Panc1 (cell line): ENCODE data around the gene TNIK. TPM values are rescaled to one million over a fixed set of nuclear protein-coding genes. Genes with fewer than 3 reads are reported as not detected.

ENCODE experiments used
- ATAC-seq: fragments of 200-7000 bp; cut with Tn5 transposase; 2 replicates; pipeline ENCODE4 v1.9.1; 2020; ENCODE audit warnings: mild to moderate bottlenecking, moderate library complexity
- Bru-seq: library from RNA; stranded (reverse); fragments of 400-500 nt; gene quantifications from one replicate; lab custom pipeline; 2021; lab: Mats Ljungman, UMichigan
- BruChase-seq, 2 experiments: library from RNA; stranded (reverse); fragments of 400-500 nt; gene quantifications; one replicate each; lab custom pipeline; 2021; lab: Mats Ljungman, UMichigan
- BruUV-seq: library from RNA; stranded (reverse); fragments of 400-500 nt; replicated peaks from 2 replicates; lab custom pipeline; 2021; lab: Mats Ljungman, UMichigan
- CTCF ChIA-PET: fragments of 300-600 bp; sonication (Branson Sonifier 250); formaldehyde crosslinking; loops from one replicate; lab custom pipeline; 2022; ENCODE audit warnings: antibody characterized with exemption; lab: Charles Lee
- POLR2A ChIA-PET: fragments of 300-600 bp; sonication (Branson Sonifier 250); formaldehyde crosslinking; loops from one replicate; lab custom pipeline; 2022; ENCODE audit warnings: antibody characterized with exemption; lab: Charles Lee
- DNase-seq: peaks from one replicate; pipeline ENCODE4 v3.0.0-alpha.2; 2010; ENCODE audit warnings: low read depth, low spot score
- H3K27ac ChIP-seq: 2 replicates; pipeline ENCODE4 v1.5.1; 2011; ENCODE audit warnings: mild to moderate bottlenecking, low read length, inconsistent platforms
- H3K27me3 ChIP-seq: fragments of 200-500 bp; sonication (Bioruptor generic); 2 replicates; pipeline ENCODE4 v1.6.0; 2014; ENCODE audit warnings: low read length, inconsistent platforms; ENCODE audit not compliant: control insufficient read depth, insufficient read depth
- H3K36me3 ChIP-seq: fragments of 200-500 bp; sonication (Bioruptor generic); 2 replicates; pipeline ENCODE4 v1.5.1; 2014; ENCODE audit warnings: inconsistent platforms, mild to moderate bottlenecking, low read length, moderate library complexity; ENCODE audit not compliant: control insufficient read depth, insufficient read depth
- H3K4me1 ChIP-seq: 2 replicates; pipeline ENCODE4 v1.5.1; 2011; ENCODE audit warnings: inconsistent platforms, mild to moderate bottlenecking, low read length, moderate library complexity; ENCODE audit not compliant: control insufficient read depth, insufficient read depth
- H3K4me3 ChIP-seq, 2 experiments: 2 replicates each; pipeline ENCODE4 v1.5.1; 2011 to 2012; ENCODE audit warnings: low read depth in 2 of 2, low read length in 2 of 2, mild to moderate bottlenecking in 2 of 2, inconsistent platforms in 1 of 2, moderate library complexity in 1 of 2
- H3K9me3 ChIP-seq: fragments of 200-500 bp; sonication (Bioruptor generic); 2 replicates; pipeline ENCODE4 v1.5.1; 2014; ENCODE audit warnings: low read depth, mild to moderate bottlenecking, inconsistent platforms, low read length, moderate library complexity; ENCODE audit not compliant: control insufficient read depth, insufficient read depth
- POLR2AphosphoS5 ChIP-seq: IDR thresholded peaks from 2 replicates; pipeline ENCODE4 v1.6.1; 2012; ENCODE audit warnings: mild to moderate bottlenecking, low read depth, low read length, moderate library complexity
- SIN3A ChIP-seq: IDR thresholded peaks from 2 replicates; pipeline ENCODE4 v1.6.1; 2012; ENCODE audit warnings: low read depth, mild to moderate bottlenecking, low read length, moderate library complexity, borderline replicate concordance; ENCODE audit not compliant: insufficient read depth
- TCF7L2 ChIP-seq: IDR thresholded peaks from 2 replicates; pipeline ENCODE4 v1.6.1; 2011; ENCODE audit warnings: mild to moderate bottlenecking, low read depth, low read length, inconsistent platforms
- in situ Hi-C: cut with HindIII; loops from 2 replicates; pipeline ENCODE4 v1.10.0; 2016; ENCODE audit warnings: low sequenced_read_pairs, low pct_unique_long_range_greater_than_20kb
- intact Hi-C: fragments of 100-400 bp; cut with micrococcal nuclease; formaldehyde crosslinking; loops from one replicate; pipeline ENCODE4 v1.10.0; 2022; ENCODE audit not compliant: unreplicated experiment
- long read RNA-seq: library from polyadenylated mRNA; unstranded; transcript quantifications from one replicate; pipeline ENCODE4 v2.0.0, GENCODE V29; 2021; ENCODE audit not compliant: unreplicated experiment
- polyA plus RNA-seq: library from polyadenylated mRNA; unstranded; fragments of >200 nt; gene quantifications from one replicate; pipeline ENCODE4 v1.2.1, GENCODE V29; 2012; ENCODE audit warnings: missing spikeins; ENCODE audit not compliant: insufficient read length
- total RNA-seq: library from RNA; stranded (reverse); gene quantifications from one replicate; pipeline ENCODE4 v1.2.1, GENCODE V29; 2021; ENCODE audit not compliant: unreplicated experiment
- TF ChIP-seq, protein P1 (sequence below), 2 experiments: IDR thresholded peaks; 2 replicates each; pipeline ENCODE4 v1.6.1; 2011 to 2012; ENCODE audit warnings: low read depth in 2 of 2, control low read depth in 1 of 2, low read length in 1 of 2, mild to moderate bottlenecking in 1 of 2, moderate library complexity in 1 of 2; ENCODE audit not compliant: insufficient read depth in 1 of 2
- TF ChIP-seq, protein P2 (sequence below): fragments of 450-650 bp; IDR thresholded peaks from 2 replicates; pipeline ENCODE4 v1.5.1; 2017; ENCODE audit warnings: mild to moderate bottlenecking

TNIK gene
- total RNA-seq (1.9 TPM), Bru-seq, nascent RNA (percentile 36 among the genes with signal in this experiment), BruChase-seq, experiment 1, labeled RNA remaining after a 2-hour chase (percentile 29 among the genes with signal in this experiment), BruChase-seq, experiment 2, labeled RNA remaining after a 6-hour chase (percentile 30 among the genes with signal in this experiment)
- 0.94 TPM for polyA plus RNA-seq
- long read RNA-seq = 0 reads

DNA sequence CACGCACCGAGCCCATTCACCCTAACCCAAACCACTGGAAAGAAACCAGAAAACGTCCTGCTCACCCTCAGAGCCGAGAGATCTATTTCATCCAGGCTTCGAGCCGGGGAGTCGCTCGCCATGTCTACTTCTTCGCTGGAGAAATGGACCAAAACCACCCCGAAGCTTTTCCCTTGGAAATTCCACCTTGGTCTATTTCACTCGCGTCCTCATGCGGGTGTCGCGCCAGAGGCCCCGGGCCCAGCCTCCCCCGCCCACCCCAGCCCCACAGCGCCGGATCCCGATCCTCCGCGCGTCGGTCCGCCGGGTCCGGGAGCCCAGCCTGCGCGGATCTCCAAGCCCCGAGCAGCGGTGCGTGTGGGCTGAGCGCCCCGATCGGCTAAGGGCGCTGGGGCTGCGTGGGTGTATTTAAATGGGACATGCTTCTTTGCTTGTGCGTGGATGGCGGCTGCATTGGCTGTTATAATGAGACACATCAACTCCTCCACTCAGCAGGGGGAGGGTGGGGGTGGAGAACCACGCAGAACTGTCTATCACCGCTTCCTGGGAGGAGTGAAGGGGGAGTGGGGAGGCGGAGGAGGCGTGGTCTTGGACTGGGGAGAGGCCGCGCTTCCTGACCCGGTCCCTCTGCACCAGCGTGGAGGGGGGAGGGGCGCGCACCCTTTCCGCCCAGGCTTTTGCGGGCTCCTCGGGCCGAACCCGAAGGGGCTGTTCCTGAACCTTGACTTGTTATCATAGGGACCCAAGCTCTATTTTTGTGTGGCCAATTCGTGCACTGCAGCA lies at the start of gene TNIK:
Gene TNIK (minus strand): TSS at position 464 of the 783 bp plus-strand sequence. CDS start 342 bp downstream, at position 122.
- in situ Hi-C loops = no loop called here
- ChIA-PET CTCF (interaction anchor here (0.7 kb wide), 3 partner anchors 28 to 110 kb away, joined by 3 to 10 read pairs (median 4); no protein-coding TSS in a partner anchor), POLR2A (interaction anchor here (0.6 kb wide), 1 partner anchor 31 kb away, joined by 3 read pairs; no protein-coding TSS in a partner anchor)
- Histone ChIP-seq H3K9me3 (no peaks in the 10 kb centered on the region), H3K4me3 (peak within 1 kb of the TSS; percentile 59 to 84), H3K36me3 (peaks cover 6% of the 10 kb centered on the region; the same call in 1 of the 2 replicates), H3K4me1 (peaks cover 17% of the 10 kb centered on the region), H3K27ac (peak within 1 kb of the TSS; percentile 35), H3K27me3 (peaks cover 30% of the 10 kb centered on the region)
- peak; percentile 92 for ATAC-seq
- intact Hi-C loops = no loop called here
- DNase-seq = peak; percentile 18
- BruUV-seq = no TSS peak
- TF ChIP-seq, protein P1, sequence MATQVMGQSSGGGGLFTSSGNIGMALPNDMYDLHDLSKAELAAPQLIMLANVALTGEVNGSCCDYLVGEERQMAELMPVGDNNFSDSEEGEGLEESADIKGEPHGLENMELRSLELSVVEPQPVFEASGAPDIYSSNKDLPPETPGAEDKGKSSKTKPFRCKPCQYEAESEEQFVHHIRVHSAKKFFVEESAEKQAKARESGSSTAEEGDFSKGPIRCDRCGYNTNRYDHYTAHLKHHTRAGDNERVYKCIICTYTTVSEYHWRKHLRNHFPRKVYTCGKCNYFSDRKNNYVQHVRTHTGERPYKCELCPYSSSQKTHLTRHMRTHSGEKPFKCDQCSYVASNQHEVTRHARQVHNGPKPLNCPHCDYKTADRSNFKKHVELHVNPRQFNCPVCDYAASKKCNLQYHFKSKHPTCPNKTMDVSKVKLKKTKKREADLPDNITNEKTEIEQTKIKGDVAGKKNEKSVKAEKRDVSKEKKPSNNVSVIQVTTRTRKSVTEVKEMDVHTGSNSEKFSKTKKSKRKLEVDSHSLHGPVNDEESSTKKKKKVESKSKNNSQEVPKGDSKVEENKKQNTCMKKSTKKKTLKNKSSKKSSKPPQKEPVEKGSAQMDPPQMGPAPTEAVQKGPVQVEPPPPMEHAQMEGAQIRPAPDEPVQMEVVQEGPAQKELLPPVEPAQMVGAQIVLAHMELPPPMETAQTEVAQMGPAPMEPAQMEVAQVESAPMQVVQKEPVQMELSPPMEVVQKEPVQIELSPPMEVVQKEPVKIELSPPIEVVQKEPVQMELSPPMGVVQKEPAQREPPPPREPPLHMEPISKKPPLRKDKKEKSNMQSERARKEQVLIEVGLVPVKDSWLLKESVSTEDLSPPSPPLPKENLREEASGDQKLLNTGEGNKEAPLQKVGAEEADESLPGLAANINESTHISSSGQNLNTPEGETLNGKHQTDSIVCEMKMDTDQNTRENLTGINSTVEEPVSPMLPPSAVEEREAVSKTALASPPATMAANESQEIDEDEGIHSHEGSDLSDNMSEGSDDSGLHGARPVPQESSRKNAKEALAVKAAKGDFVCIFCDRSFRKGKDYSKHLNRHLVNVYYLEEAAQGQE (IDR thresholded peaks at IDR 0.05; ENCODE audit: insufficient read depth in 1 of 2, low read depth in 2 of 2, low read length in 1 of 2) = no peak
- TF ChIP-seq TCF7L2 = no peak
- no peak for TF ChIP-seq POLR2AphosphoS5
- TF ChIP-seq, protein P2, sequence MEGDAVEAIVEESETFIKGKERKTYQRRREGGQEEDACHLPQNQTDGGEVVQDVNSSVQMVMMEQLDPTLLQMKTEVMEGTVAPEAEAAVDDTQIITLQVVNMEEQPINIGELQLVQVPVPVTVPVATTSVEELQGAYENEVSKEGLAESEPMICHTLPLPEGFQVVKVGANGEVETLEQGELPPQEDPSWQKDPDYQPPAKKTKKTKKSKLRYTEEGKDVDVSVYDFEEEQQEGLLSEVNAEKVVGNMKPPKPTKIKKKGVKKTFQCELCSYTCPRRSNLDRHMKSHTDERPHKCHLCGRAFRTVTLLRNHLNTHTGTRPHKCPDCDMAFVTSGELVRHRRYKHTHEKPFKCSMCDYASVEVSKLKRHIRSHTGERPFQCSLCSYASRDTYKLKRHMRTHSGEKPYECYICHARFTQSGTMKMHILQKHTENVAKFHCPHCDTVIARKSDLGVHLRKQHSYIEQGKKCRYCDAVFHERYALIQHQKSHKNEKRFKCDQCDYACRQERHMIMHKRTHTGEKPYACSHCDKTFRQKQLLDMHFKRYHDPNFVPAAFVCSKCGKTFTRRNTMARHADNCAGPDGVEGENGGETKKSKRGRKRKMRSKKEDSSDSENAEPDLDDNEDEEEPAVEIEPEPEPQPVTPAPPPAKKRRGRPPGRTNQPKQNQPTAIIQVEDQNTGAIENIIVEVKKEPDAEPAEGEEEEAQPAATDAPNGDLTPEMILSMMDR = no peak
- no peak for TF ChIP-seq SIN3A

GRCh38 chr3:171508676-171509075 lies 48.5 kb upstream of the TNIK start:
- POLR2A ChIA-PET = no interaction called here
- BruUV-seq = no TSS peak
- in situ Hi-C loops = no loop called here

More at GRCh38 chr3:171508676-171509075, 48.5 kb upstream of the TNIK start:
- H3K4me3 ChIP-seq = no peak overlapping the region
- DNase-seq (no peak), ATAC-seq (no peak)
- TF ChIP-seq, protein P2 = no peak
- TF ChIP-seq, protein P1 (IDR thresholded peaks at IDR 0.05; ENCODE audit: insufficient read depth in 1 of 2, low read depth in 2 of 2, low read length in 1 of 2) = no peak
- TF ChIP-seq SIN3A (no peak), POLR2AphosphoS5 (no peak), TCF7L2 (no peak)
- intact Hi-C loops = no loop called here
- CTCF ChIA-PET = no interaction called here
- H3K36me3 ChIP-seq = no peaks in the 10 kb centered on the region
- 0 out of 2 replicates have a peak, but pooled peaks cover 7% of the 10 kb centered on the region for H3K9me3 ChIP-seq
- H3K27ac ChIP-seq = no peak overlapping the region
- H3K27me3 ChIP-seq = no peaks in the 10 kb centered on the region
- no peaks in the 10 kb centered on the region for H3K4me1 ChIP-seq
